SH-SY5Y (cell line): ENCODE measurements around the gene UBAC1.

Source experiments
- GATA2 ChIP-seq: IDR thresholded peaks from 2 replicates; pipeline ENCODE4 v1.6.1; 2011; ENCODE audit warnings: mild to moderate bottlenecking, low read depth, low read length
- GATA3 ChIP-seq: IDR thresholded peaks from 2 replicates; pipeline ENCODE4 v1.6.1; 2011; ENCODE audit warnings: low read depth, mild to moderate bottlenecking, low read length, moderate library complexity

Gene UBAC1

DNA sequence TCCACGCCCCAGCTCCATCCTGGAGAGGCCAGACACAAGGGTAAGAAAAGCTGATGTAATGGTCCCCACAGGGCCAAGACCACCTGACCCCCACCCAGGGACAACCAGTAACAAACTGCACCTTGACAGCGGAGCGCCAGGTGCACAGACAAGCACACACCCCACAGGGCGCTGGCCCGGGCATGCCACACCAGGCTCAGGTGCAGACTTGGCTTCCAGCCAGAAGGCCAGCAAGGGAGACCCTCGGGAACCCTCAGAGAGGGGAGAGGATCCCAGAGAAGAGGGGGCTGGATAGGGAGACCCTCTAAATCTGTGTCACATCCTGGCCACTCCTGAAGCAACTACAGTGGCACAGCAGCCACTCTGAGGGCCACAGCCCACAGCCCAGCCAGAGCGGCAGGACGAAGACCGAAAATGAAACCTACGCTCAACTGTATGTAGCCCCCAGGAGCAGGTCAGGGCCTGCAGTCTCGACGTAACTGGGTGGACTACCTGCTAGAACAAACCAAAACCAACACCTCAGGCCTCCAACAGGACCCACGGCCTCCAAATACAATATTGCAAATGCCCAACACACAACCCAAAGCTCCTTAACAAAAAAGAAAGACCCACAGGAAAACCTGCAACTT is 72.3 kb downstream of the UBAC1 start:
- TF ChIP-seq GATA3, result no peak
- no peak for TF ChIP-seq GATA2

DNA sequence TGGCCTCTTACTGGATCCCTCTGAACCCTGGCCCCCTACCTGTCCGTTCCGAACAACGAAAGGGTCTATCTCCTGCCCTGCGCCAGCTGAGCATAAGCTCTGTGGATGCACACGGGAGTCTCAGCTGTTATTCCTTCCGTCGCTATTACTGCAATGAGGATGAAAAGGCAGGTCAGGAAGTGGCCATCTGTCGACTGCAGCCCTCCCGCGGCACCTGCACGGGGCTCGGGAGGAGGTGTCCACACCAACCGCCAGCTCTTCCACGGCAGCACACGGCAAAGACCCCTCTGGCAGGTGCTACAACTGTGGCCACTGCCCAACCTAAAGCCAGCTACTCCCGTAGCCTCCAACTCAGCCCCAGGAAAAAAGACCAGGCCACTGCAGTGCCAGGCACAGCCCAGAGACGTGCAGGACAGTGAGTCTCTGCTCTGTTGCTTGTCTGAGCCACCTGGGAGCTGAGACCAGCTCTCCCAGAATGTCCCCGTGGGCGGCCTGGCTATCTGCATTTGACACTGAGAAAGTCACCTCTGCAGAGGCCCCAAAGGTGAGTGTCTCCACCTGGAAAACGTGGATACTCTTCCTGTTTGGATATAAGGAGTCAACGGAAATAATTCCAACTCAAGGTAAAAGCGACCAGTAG is 72.9 kb downstream of the UBAC1 start:
- TF ChIP-seq GATA2, result no peak
- TF ChIP-seq GATA3, result no peak

- no peak for TF ChIP-seq GATA2
- TF ChIP-seq GATA3, result no peak
These were observed 73.6 kb downstream of the UBAC1 start for GRCh38 chr9:135887585-135888050.

- TF ChIP-seq GATA2, result no peak
- TF ChIP-seq GATA3, result no peak
These were observed 74.1 kb downstream of the UBAC1 start for GRCh38 chr9:135887021-135887507.

DNA sequence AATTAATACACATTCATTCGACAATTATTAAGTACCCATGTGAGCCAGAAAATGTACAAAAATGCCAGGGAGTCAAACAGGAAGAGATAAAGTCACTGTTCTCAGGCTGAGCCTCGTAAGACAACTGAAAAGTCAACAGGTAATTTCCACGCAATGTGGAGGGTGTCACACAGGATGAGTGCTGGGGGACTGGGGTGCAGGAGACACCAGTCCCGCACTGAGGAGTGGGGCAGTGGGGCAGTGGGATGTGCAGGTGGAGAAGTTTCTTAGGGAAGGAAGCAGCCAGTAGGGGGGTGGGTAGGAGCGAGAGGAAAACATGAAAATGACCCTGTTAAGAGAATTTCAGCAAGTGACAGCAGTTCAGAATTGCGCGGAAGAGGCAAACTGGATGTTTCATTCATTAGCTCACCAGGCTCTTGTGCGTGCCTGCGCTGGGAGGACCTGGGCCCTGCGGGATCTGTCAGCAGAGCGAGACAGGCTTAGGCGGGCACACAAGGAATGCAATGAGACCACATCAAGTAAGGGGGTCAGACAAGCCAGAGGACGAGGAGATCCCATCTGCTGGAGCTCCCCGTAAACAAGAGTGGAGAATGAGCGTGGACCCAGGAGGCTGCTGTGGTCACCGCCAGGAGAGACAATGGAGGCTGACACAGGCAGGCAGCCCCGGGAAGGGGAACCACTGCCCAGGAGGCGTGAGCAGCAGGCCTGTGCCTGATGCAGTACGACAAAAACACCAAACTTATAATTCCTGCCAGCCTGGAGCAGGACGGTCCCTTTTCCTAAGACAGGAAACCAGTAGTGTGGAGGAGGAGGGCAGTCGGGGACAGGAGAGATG is 74.8 kb downstream of the UBAC1 start:
- TF ChIP-seq GATA3 (no peak), GATA2 (no peak)

DNA sequence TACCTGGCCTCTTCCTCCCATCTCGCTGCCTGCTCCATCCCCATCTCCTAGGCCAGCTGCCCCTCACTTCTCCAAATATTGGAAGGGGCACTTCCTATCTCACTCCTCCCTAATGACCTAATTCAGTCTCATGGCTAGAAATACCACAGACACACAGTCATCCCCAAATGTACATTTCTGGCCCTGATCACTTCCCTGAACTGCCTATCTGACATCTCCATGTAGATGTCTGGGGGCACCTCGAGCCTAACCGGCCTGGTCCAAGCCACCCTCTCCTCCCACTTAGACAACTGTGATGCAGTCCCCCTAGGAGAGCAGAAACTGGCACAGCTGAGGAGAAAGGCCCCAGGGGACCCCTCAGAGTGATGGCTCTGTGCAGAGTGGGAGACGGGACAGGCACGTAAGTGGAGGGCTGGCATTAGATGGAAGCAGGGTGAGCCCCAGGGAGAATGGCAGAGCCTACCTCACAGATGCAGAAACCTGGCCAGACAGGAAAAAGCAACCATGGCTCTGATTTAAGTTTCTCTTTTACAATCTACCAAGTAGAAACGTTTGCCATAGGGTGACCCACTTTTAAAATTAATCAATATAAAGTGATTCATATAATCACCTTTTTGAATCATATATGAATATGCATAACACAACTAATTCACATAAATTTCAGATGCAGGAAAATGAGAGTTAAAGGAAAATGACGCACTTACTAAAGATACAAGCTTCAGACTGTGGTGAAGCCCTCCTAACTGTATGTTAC is 75.9 kb downstream of the UBAC1 start:
- peak; percentile 34; the same call in 1 of the 2 replicates for TF ChIP-seq GATA2
- TF ChIP-seq GATA3, result no peak

- TF ChIP-seq GATA3, result no peak
- no peak for TF ChIP-seq GATA2
These were observed 76.7 kb downstream of the UBAC1 start for GRCh38 chr9:135884328-135885035.

DNA sequence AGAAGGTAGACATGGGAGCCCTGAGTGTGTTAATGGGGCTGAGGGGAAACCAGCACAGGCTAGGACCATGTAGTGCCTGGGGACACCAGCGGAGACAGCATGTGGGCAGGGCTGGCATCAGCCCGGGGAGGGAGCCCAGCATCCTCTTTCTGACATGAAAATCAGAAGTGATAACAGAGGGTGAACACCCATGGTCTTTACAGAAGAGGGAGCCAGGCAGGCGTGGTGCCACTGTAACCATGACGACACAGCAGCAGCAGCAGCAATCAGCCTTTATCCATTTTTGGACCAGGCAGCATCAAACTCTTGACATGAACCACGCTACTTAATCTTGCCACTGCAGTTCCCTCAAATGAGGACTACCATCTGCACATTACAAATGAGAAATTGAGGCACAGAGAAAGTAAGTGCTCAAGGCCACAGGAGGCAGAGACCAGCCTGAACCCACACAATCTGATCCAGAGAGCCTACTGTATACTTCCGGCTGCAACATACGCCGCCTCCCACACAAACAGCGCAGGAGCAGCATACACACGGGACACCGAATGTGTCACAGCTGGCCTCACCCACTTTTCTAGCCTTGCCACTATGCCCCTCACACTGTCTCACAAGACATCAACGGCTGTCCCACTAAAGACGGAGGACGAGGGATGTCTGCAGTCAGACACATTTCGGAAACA is 77.6 kb downstream of the UBAC1 start:
- TF ChIP-seq GATA3 (no peak), GATA2 (no peak)
